H1 (cell line): Measurements from ENCODE around the gene MINDY3. TPM values are rescaled to one million over a fixed set of nuclear protein-coding genes. Genes with fewer than 3 reads are reported as not detected.

Experiments
- CTCF ChIA-PET: fragments of 300-600 bp; sonication (Branson Sonifier 250); formaldehyde crosslinking; loops from one replicate; lab custom pipeline; 2021; ENCODE audit not compliant: partially characterized antibody; lab: Charles Lee
- POLR2A ChIA-PET: fragments of 300-600 bp; sonication (Branson Sonifier 250); formaldehyde crosslinking; loops from one replicate; lab custom pipeline; 2021; ENCODE audit warnings: inconsistent platforms; ENCODE audit not compliant: partially characterized antibody; lab: Charles Lee
- DNase-seq, 2 experiments: peaks; one replicate each; pipeline versions ENCODE4 v3.0.0 to v3.0.0-alpha.2; 2010 to 2022; ENCODE audit warnings: low spot score in 2 of 2, low read depth in 1 of 2, mixed read lengths in 1 of 2
- FAIRE-seq: peaks from 2 replicates; lab custom pipeline; 2011; peaks lifted over from hg19 to GRCh38; lab: Jason Lieb, UNC
- H2AFZ ChIP-seq: 2 replicates; pipeline ENCODE4 v1.8.1; 2012; ENCODE audit warnings: low read length, inconsistent platforms
- H2AK5ac ChIP-seq: 2 replicates; pipeline ENCODE4 v1.6.1; 2013; ENCODE audit warnings: low read depth, low read length
- H2BK120ac ChIP-seq: replicated peaks from 2 replicates; pipeline ENCODE3; 2013; ENCODE audit warnings: low read depth, low read length, inconsistent platforms
- H2BK12ac ChIP-seq: 2 replicates; pipeline ENCODE4 v1.6.1; 2013; ENCODE audit warnings: low read depth, low read length
- H2BK15ac ChIP-seq: 2 replicates; pipeline ENCODE4 v1.6.1; 2013; ENCODE audit warnings: low read length
- H2BK20ac ChIP-seq: 2 replicates; pipeline ENCODE4 v1.6.1; 2013; ENCODE audit warnings: low read length
- H2BK5ac ChIP-seq: 2 replicates; pipeline ENCODE4 v1.6.1; 2013; ENCODE audit warnings: low read depth, low read length
- H3K14ac ChIP-seq: 2 replicates; pipeline ENCODE4 v1.6.1; 2013; ENCODE audit warnings: inconsistent platforms; ENCODE audit not compliant: insufficient read length
- H3K18ac ChIP-seq: 2 replicates; pipeline ENCODE4 v1.6.1; 2013; ENCODE audit warnings: low read length; ENCODE audit errors: extremely low read depth
- H3K23ac ChIP-seq: 2 replicates; pipeline ENCODE4 v1.6.1; 2013; ENCODE audit warnings: inconsistent platforms; ENCODE audit not compliant: insufficient read length
- H3K23me2 ChIP-seq: 2 replicates; pipeline ENCODE4 v1.6.1; 2013; ENCODE audit warnings: low read depth, low read length
- H3K27ac ChIP-seq: 2 replicates; pipeline ENCODE4 v1.6.1; 2011; ENCODE audit warnings: low read depth, low read length, inconsistent platforms
- H3K27me3 ChIP-seq, 4 experiments: replicated peaks in 1 of 4; 1 replicate in 1 of 4; 2 replicates in 3 of 4; pipeline versions ENCODE4 v1.6.1 to v1.8.1; 2011 to 2013; ENCODE audit warnings: low read length in 3 of 4, mild to moderate bottlenecking in 3 of 4, inconsistent platforms in 2 of 4, mixed read lengths in 2 of 4, moderate library complexity in 1 of 4; ENCODE audit not compliant: control insufficient read depth in 3 of 4, insufficient read depth in 3 of 4; ENCODE audit errors: extremely low read depth in 1 of 4
- H3K36me3 ChIP-seq, 4 experiments: 2 replicates each; pipeline versions ENCODE4 v1.6.1 to v1.8.1; 2011 to 2013; ENCODE audit warnings: mild to moderate bottlenecking in 4 of 4, low read length in 3 of 4, moderate library complexity in 2 of 4, control low read depth in 1 of 4, inconsistent platforms in 1 of 4; ENCODE audit not compliant: insufficient read depth in 4 of 4, control insufficient read depth in 2 of 4
- H3K4ac ChIP-seq: replicated peaks from 2 replicates; pipeline ENCODE3; 2013; ENCODE audit warnings: low read length, low read depth, mixed read lengths, inconsistent platforms; ENCODE audit not compliant: insufficient read length
- H3K4me1 ChIP-seq, 4 experiments: replicated peaks in 1 of 4; 1 replicate in 1 of 4; 2 replicates in 3 of 4; pipeline versions ENCODE4 v1.6.1 to v1.8.1; 2011 to 2013; ENCODE audit warnings: low read length in 3 of 4, inconsistent platforms in 2 of 4, mixed read lengths in 1 of 4; ENCODE audit not compliant: insufficient read depth in 4 of 4, control insufficient read depth in 3 of 4
- H3K4me2 ChIP-seq, 2 experiments: 2 replicates each; pipeline versions ENCODE4 v1.6.1 to v1.8.1; 2011 to 2013; ENCODE audit warnings: low read depth in 2 of 2, low read length in 2 of 2, control low read depth in 1 of 2, inconsistent platforms in 1 of 2, mild to moderate bottlenecking in 1 of 2; ENCODE audit not compliant: insufficient read depth in 1 of 2
- H3K4me3 ChIP-seq, 4 experiments: fragments of 200-600, 300-600 bp in 1 of 4; sonication (generic), shearing (Covaris generic), sonication (Bioruptor Twin) in 1 of 4; 2 replicates each; pipeline versions ENCODE4 v1.5.1 to v1.8.1; 2011 to 2016; ENCODE audit warnings: low read length in 4 of 4, low read depth in 3 of 4, control low read depth in 2 of 4, inconsistent platforms in 2 of 4, mild to moderate bottlenecking in 2 of 4, mixed read lengths in 1 of 4, moderate library complexity in 1 of 4; ENCODE audit not compliant: insufficient read depth in 2 of 4; ENCODE audit errors: extremely low read depth in 1 of 4
- H3K56ac ChIP-seq: replicated peaks from 2 replicates; pipeline ENCODE3; 2013; ENCODE audit warnings: low read depth, mild to moderate bottlenecking, mixed read lengths, low read length, inconsistent platforms; ENCODE audit not compliant: insufficient read length
- H3K79me1 ChIP-seq: 2 replicates; pipeline ENCODE4 v1.6.1; 2013; ENCODE audit warnings: low read depth, low read length, control low read depth
- H3K79me2 ChIP-seq, 2 experiments: 2 replicates each; pipeline versions ENCODE4 v1.6.1 to v1.8.1; 2012 to 2013; ENCODE audit warnings: low read length in 2 of 2, mild to moderate bottlenecking in 2 of 2, inconsistent platforms in 1 of 2; ENCODE audit not compliant: insufficient read depth in 2 of 2, control insufficient read depth in 1 of 2
- H3K9ac ChIP-seq, 4 experiments: replicated peaks in 1 of 4; 1 replicate in 1 of 4; 2 replicates in 3 of 4; pipeline versions ENCODE4 v1.6.1 to v1.8.1; 2011 to 2013; ENCODE audit warnings: low read depth in 3 of 4, low read length in 3 of 4, control low read depth in 2 of 4, mild to moderate bottlenecking in 2 of 4, moderate library complexity in 2 of 4, inconsistent platforms in 1 of 4; ENCODE audit errors: extremely low read depth in 1 of 4
- H3K9me3 ChIP-seq, 2 experiments: 2 replicates each; pipeline versions ENCODE4 v1.6.1 to v1.8.1; 2012 to 2013; ENCODE audit warnings: mild to moderate bottlenecking in 2 of 2, moderate library complexity in 2 of 2, control low read depth in 1 of 2, inconsistent platforms in 1 of 2, low read depth in 1 of 2, low read length in 1 of 2, mixed read lengths in 1 of 2; ENCODE audit not compliant: insufficient read depth in 2 of 2
- H4K20me1 ChIP-seq, 2 experiments: replicated peaks in 1 of 2; 2 replicates each; pipeline versions ENCODE3 to v1.8.1; 2011 to 2013; ENCODE audit warnings: inconsistent platforms in 2 of 2, low read length in 2 of 2, mild to moderate bottlenecking in 1 of 2; ENCODE audit not compliant: insufficient read depth in 2 of 2, control insufficient read depth in 1 of 2
- H4K5ac ChIP-seq: 2 replicates; pipeline ENCODE4 v1.6.1; 2013; ENCODE audit warnings: low read length, low read depth, mixed read lengths, inconsistent platforms; ENCODE audit not compliant: insufficient read length
- H4K8ac ChIP-seq: 2 replicates; pipeline ENCODE4 v1.8.0; 2013; ENCODE audit warnings: mild to moderate bottlenecking, moderate library complexity, low read length, inconsistent platforms; ENCODE audit not compliant: insufficient read depth; ENCODE audit errors: extremely low read depth
- H4K91ac ChIP-seq: replicated peaks from 2 replicates; pipeline ENCODE3; 2013; ENCODE audit warnings: low read length, mixed read lengths, inconsistent platforms; ENCODE audit not compliant: insufficient read length
- CHD1 ChIP-seq: IDR thresholded peaks from 2 replicates; pipeline ENCODE4 v1.6.1; 2012; ENCODE audit warnings: low read depth, low read length, improper control_type of control experiment
- FOSL1 ChIP-seq: IDR thresholded peaks from 2 replicates; pipeline ENCODE4 v1.6.1; 2011; ENCODE audit warnings: mild to moderate bottlenecking, low read depth, low read length, moderate library complexity; ENCODE audit not compliant: insufficient read depth
- GTF2F1 ChIP-seq: IDR thresholded peaks from 2 replicates; pipeline ENCODE4 v1.6.1; 2012; ENCODE audit warnings: low read depth, low read length, improper control_type of control experiment, borderline replicate concordance
- HDAC2 ChIP-seq, 2 experiments: fragments of 300-600 bp in 1 of 2; sonication (generic) in 1 of 2; IDR thresholded peaks; 2 replicates each; pipeline ENCODE4 v1.6.1; 2011 to 2012; ENCODE audit warnings: low read depth in 2 of 2, low read length in 2 of 2, mild to moderate bottlenecking in 2 of 2, moderate library complexity in 2 of 2, borderline replicate concordance in 1 of 2, inconsistent platforms in 1 of 2
- JUN ChIP-seq: IDR thresholded peaks from 2 replicates; pipeline ENCODE4 v1.6.1; 2011; ENCODE audit warnings: low read depth, mild to moderate bottlenecking, improper control_type of control experiment, low read length
- KDM4A ChIP-seq: IDR thresholded peaks from one replicate; pipeline ENCODE4 v1.7.1; 2012; ENCODE audit warnings: low read depth, mild to moderate bottlenecking, moderate library complexity, low read length, inconsistent platforms; ENCODE audit not compliant: severe bottlenecking
- MAX ChIP-seq: IDR thresholded peaks from 2 replicates; pipeline ENCODE4 v1.6.1; 2012; ENCODE audit warnings: inconsistent platforms
- SAP30 ChIP-seq: fragments of 300-600 bp; sonication (generic); IDR thresholded peaks from 2 replicates; pipeline ENCODE4 v1.7.1; 2012; ENCODE audit warnings: low read length, moderate library complexity, mild to moderate bottlenecking, inconsistent platforms; ENCODE audit not compliant: insufficient read depth, insufficient replicate concordance
- SP1 ChIP-seq: IDR thresholded peaks from 2 replicates; pipeline ENCODE4 v1.6.1; 2011; ENCODE audit warnings: low read depth, low read length
- SP4 ChIP-seq: IDR thresholded peaks from 2 replicates; pipeline ENCODE4 v1.6.1; 2012; ENCODE audit warnings: low read length, inconsistent platforms
- WGBS, 2 experiments: shearing (Covaris generic) in 1 of 2; methylation state at CpG; one replicate each; pipeline versions ENCODE4 v1.1.6 to v1.1.7; 2013 to 2015; ENCODE audit warnings: low lambda C conversion rate in 2 of 2, mixed read lengths in 2 of 2, inconsistent platforms in 1 of 2, low coverage in 1 of 2, missing lambda C conversion rate in 1 of 2; ENCODE audit not compliant: insufficient replicate concordance in 2 of 2, insufficient coverage in 1 of 2, insufficient read length in 1 of 2; ENCODE audit errors: extremely low coverage in 1 of 2, missing lambda C conversion rate in 1 of 2; 5-methylcytosine and 5-hydroxymethylcytosine counted together
- polyA plus RNA-seq, 7 experiments: library from polyadenylated mRNA; depleted of rRNA in 3 of 7; stranded (reverse) in 5 of 7; unstranded in 2 of 7; fragments of >200 nt in 5 of 7; fragments of 200-250 nt in 2 of 7; gene quantifications; 1 replicate in 5 of 7; 2 replicates in 1 of 7; 4 replicates in 1 of 7; pipeline versions ENCODE4 v1.2.1 to v1.2.3, GENCODE V29; 2011 to 2013; ENCODE audit warnings: missing spikeins in 2 of 7, mixed read lengths in 2 of 7
- total RNA-seq: library from RNA; stranded (reverse); fragmentation: NEBNext Ultra II Directional; extraction: Animal tissue kit (Norgen Biotek cat#: 25700); gene quantifications from 2 replicates; pipeline ENCODE4 v1.2.1, GENCODE V29; 2021

The MINDY3 gene
- total and polyA plus RNA-seq, 2 of the 8 experiments (the other 6 are each of a cell fraction or from before 2014, with no cell fraction given) = 4.6 to 13.6 TPM

DNA sequence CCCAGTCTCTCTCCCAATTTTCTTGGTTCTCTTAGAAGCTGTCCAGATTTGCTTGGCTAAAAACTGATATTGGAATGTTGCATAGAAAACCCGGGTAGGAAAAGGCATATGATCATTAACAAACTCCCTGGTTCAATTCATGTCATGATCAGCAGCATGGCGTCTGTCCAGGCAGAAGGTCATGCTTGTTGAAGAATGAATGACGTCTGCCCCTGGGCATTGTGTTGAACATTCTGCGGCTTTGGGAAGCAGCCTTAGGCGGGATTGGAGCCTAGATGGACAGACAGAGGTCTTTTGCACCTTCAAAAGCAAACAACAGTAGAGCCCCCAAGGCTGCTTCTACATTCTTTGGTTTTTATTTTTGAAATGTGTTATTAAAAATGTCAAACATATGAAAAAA is 7.7 kb upstream of the MINDY3 start:
- Histone ChIP-seq H3K27ac (no peak overlapping the region), H3K36me3 (no peaks in the 10 kb centered on the region), H2BK5ac (no peak overlapping the region), H3K79me2 (no peaks in the 10 kb centered on the region), H3K56ac (no peak overlapping the region), H3K4me3 (no peak overlapping the region), H3K9ac (no peak overlapping the region), H3K18ac (no peak overlapping the region), H3K14ac (no peak overlapping the region), H2BK12ac (no peak overlapping the region), H4K20me1 (no peaks in the 10 kb centered on the region), H3K4me2 (no peak overlapping the region), H3K27me3 (peaks cover 4 to 43% (median 21%) of the 10 kb centered on the region in 4 experiments), H4K91ac (no peak overlapping the region), H2BK120ac (no peak overlapping the region), H2AFZ (no peak overlapping the region), H3K9me3 (no peaks in the 10 kb centered on the region), H4K8ac (no peak overlapping the region), H3K4ac (no peak overlapping the region), H3K79me1 (no peaks in the 10 kb centered on the region), H3K23me2 (no peaks in the 10 kb centered on the region), H3K23ac (no peak overlapping the region), H4K5ac (no peak overlapping the region), H2AK5ac (no peak overlapping the region), H3K4me1 (no peaks in the 10 kb centered on the region), H2BK15ac (no peak overlapping the region), H2BK20ac (no peak overlapping the region)
- DNase-seq (no peak), FAIRE-seq (no peak)
- TF ChIP-seq JUN (no peak), SP4 (no peak), HDAC2 (IDR thresholded peaks at IDR 0.05; ENCODE audit: borderline replicate concordance in 1 of 2, low read depth in 2 of 2, low read length in 2 of 2) (no peak), MAX (no peak), CHD1 (no peak), SAP30 (no peak), KDM4A (no peak), SP1 (no peak), GTF2F1 (no peak), FOSL1 (no peak)
- ChIA-PET CTCF (no interaction called here), POLR2A (no interaction called here)
- WGBS, 2 experiments = 79% methylated on average over 5 of the region's 5 CpGs; no CpG with 5 or more reads in 1 of the 2 experiments
